Measurements from ENCODE around the gene FAM20C.

The FAM20C gene

DNA sequence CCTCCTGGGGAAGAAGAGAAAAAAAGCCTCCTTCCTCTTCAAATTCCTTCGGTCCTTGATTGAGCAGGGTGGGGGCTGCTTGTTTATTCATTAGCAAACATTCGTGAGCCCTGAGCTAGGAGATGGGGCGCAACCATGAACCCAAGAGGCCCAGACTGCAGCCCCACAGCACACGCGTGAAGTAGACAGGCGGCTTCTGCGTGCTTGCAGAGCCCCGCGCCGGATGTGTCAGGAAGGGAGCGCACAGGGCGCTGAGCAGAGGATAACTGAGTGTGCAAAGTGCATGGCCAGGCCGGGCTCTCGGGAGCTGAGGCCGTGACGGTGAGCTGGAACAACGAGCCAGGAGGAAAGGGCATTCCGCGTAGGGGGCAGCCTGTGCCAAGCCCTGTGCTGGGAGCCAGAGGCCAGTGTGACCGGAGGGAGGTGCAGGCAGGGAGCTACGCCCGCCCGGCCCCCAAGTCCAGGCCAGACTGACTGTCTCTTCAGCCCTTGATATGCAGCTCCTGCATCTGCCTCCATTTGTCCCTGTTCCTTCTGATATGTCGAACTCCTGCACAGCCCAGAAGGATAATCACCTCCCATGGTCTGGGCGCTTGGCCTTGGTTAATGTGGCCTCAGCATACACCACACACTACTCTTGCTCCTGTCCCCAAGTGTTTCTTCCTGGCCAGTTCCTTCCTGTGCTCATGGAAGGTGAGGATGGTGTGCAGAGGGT lies 102.2 kb downstream of the FAM20C start:
- no peak overlapping the region for H3K4me3 ChIP-seq (ENCODE audit: low read depth, low read length)
- CTCF ChIA-PET, result interaction anchor here (0.7 kb wide), 1 partner anchor 12 kb away, joined by 3 read pairs; no protein-coding TSS in a partner anchor
- TF ChIP-seq, protein P1, sequence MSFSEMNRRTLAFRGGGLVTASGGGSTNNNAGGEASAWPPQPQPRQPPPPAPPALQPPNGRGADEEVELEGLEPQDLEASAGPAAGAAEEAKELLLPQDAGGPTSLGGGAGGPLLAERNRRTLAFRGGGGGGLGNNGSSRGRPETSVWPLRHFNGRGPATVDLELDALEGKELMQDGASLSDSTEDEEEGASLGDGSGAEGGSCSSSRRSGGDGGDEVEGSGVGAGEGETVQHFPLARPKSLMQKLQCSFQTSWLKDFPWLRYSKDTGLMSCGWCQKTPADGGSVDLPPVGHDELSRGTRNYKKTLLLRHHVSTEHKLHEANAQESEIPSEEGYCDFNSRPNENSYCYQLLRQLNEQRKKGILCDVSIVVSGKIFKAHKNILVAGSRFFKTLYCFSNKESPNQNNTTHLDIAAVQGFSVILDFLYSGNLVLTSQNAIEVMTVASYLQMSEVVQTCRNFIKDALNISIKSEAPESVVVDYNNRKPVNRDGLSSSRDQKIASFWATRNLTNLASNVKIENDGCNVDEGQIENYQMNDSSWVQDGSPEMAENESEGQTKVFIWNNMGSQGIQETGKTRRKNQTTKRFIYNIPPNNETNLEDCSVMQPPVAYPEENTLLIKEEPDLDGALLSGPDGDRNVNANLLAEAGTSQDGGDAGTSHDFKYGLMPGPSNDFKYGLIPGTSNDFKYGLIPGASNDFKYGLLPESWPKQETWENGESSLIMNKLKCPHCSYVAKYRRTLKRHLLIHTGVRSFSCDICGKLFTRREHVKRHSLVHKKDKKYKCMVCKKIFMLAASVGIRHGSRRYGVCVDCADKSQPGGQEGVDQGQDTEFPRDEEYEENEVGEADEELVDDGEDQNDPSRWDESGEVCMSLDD (tag by site-specific recombination; IDR thresholded peaks at IDR 0.05), result no peak
- TF ChIP-seq, protein P2, sequence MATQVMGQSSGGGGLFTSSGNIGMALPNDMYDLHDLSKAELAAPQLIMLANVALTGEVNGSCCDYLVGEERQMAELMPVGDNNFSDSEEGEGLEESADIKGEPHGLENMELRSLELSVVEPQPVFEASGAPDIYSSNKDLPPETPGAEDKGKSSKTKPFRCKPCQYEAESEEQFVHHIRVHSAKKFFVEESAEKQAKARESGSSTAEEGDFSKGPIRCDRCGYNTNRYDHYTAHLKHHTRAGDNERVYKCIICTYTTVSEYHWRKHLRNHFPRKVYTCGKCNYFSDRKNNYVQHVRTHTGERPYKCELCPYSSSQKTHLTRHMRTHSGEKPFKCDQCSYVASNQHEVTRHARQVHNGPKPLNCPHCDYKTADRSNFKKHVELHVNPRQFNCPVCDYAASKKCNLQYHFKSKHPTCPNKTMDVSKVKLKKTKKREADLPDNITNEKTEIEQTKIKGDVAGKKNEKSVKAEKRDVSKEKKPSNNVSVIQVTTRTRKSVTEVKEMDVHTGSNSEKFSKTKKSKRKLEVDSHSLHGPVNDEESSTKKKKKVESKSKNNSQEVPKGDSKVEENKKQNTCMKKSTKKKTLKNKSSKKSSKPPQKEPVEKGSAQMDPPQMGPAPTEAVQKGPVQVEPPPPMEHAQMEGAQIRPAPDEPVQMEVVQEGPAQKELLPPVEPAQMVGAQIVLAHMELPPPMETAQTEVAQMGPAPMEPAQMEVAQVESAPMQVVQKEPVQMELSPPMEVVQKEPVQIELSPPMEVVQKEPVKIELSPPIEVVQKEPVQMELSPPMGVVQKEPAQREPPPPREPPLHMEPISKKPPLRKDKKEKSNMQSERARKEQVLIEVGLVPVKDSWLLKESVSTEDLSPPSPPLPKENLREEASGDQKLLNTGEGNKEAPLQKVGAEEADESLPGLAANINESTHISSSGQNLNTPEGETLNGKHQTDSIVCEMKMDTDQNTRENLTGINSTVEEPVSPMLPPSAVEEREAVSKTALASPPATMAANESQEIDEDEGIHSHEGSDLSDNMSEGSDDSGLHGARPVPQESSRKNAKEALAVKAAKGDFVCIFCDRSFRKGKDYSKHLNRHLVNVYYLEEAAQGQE (tag by site-specific recombination; IDR thresholded peaks at IDR 0.05), result no peak
- H3K36me3 ChIP-seq (ENCODE audit: control insufficient read depth in 2 of 2, insufficient read depth in 1 of 2, low read length in 2 of 2), result no peaks in the 10 kb centered on the region
- H3K4me1 ChIP-seq (ENCODE audit: control insufficient read depth, insufficient read depth, low read length), result no peaks in the 10 kb centered on the region
- no peak overlapping the region for H3K27ac ChIP-seq (ENCODE audit: extremely low read depth, low read depth, low read length)
- POLR2A ChIA-PET, result no interaction called here
- no peaks in the 10 kb centered on the region for H3K9me3 ChIP-seq (ENCODE audit: control insufficient read depth, insufficient read depth, low read depth, low read length)

GRCh38 chr7:295155-296154 lies 103.1 kb downstream of the FAM20C start:
- Histone ChIP-seq H3K27ac (ENCODE audit: extremely low read depth, low read depth, low read length) (no peak overlapping the region), H3K36me3 (ENCODE audit: control insufficient read depth in 2 of 2, insufficient read depth in 1 of 2, low read length in 2 of 2) (no peaks in the 10 kb centered on the region), H3K4me3 (ENCODE audit: low read depth, low read length) (no peak overlapping the region), H3K4me1 (ENCODE audit: control insufficient read depth, insufficient read depth, low read length) (no peaks in the 10 kb centered on the region), H3K9me3 (ENCODE audit: control insufficient read depth, insufficient read depth, low read depth, low read length) (no peaks in the 10 kb centered on the region)
- TF ChIP-seq ZNF10 (tag by site-specific recombination; IDR thresholded peaks at IDR 0.05) (no peak), ZNF571 (tag by site-specific recombination; IDR thresholded peaks at IDR 0.05) (no peak), ZNF660 (tag by site-specific recombination; IDR thresholded peaks at IDR 0.05) (no peak), ZNF76 (tag by site-specific recombination; IDR thresholded peaks at IDR 0.05; ENCODE audit: borderline replicate concordance, low read depth) (no peak), ZBTB8A (tag by site-specific recombination; IDR thresholded peaks at IDR 0.05) (no peak), ZNF324 (tag by site-specific recombination; IDR thresholded peaks at IDR 0.05) (no peak), PRDM4 (tag by site-specific recombination; IDR thresholded peaks at IDR 0.05) (no peak)
- TF ChIP-seq, protein P3, sequence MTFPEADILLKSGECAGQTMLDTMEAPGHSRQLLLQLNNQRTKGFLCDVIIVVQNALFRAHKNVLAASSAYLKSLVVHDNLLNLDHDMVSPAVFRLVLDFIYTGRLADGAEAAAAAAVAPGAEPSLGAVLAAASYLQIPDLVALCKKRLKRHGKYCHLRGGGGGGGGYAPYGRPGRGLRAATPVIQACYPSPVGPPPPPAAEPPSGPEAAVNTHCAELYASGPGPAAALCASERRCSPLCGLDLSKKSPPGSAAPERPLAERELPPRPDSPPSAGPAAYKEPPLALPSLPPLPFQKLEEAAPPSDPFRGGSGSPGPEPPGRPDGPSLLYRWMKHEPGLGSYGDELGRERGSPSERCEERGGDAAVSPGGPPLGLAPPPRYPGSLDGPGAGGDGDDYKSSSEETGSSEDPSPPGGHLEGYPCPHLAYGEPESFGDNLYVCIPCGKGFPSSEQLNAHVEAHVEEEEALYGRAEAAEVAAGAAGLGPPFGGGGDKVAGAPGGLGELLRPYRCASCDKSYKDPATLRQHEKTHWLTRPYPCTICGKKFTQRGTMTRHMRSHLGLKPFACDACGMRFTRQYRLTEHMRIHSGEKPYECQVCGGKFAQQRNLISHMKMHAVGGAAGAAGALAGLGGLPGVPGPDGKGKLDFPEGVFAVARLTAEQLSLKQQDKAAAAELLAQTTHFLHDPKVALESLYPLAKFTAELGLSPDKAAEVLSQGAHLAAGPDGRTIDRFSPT (tag by site-specific recombination; IDR thresholded peaks at IDR 0.05), result no peak
- CTCF ChIA-PET, result no interaction called here
- POLR2A ChIA-PET, result no interaction called here
